C4-2B (cell line): ENCODE measurements around the gene TPPP.

Experiments
- CTCF ChIP-seq: fragments of 450-650 bp; conservative IDR thresholded peaks from 2 replicates; pipeline ENCODE4 v1.5.1; 2017; ENCODE audit warnings: mild to moderate bottlenecking
- ZFX ChIP-seq: fragments of 450-650 bp; IDR thresholded peaks from 2 replicates; pipeline ENCODE4 v1.6.1; 2017

DNA sequence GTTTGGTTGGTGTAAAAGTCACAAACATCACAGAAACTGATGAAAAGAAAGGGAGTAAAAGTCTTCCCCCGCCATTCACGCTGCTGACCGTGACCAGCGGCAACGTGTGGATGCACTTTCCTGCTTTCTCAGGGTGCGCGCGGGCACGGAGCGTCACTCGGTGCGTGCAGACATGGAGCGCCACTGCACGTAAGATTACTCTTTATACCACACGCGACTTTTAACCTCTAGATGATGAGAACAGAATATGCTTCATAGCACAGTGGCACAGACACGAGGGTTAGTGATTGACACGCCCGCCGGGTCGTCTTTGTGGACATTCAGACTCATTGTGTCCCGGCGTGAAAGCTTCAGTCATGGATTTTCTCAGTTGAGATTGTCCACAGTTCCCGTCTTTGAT, 65.3 kb downstream of the TPPP start:
- no peak for TF ChIP-seq CTCF
- TF ChIP-seq ZFX = no peak
